B cell (primary cell): Measurements from ENCODE around the gene RNF207.

ENCODE experiments used
- CTCF ChIP-seq: fragments of 200-600 bp; IDR thresholded peaks from one replicate; pipeline ENCODE4 v1.8.0; 2022; ENCODE audit warnings: antibody characterized with exemption, mild to moderate bottlenecking
- EZH2 ChIP-seq: IDR thresholded peaks from 2 replicates; pipeline ENCODE4 v1.6.1; 2012; ENCODE audit warnings: borderline replicate concordance, low read depth, mild to moderate bottlenecking, moderate library complexity, low read length; ENCODE audit not compliant: insufficient read depth, poor library complexity, severe bottlenecking

- TF ChIP-seq CTCF (no peak), EZH2 (no peak)
Measured at GRCh38 chr1:6225651-6226050, 19.7 kb downstream of the RNF207 start.
